ENCODE measurements around the gene KDR. TPM values are rescaled to one million over a fixed set of nuclear protein-coding genes. Genes with fewer than 3 reads are reported as not detected.

The KDR gene
- total RNA-seq, 3 donors from 2014 or later (not counting 1 experiment from before 2014, with no cell fraction given) = 0.07 to 0.08 TPM; not detected in 1

DNA sequence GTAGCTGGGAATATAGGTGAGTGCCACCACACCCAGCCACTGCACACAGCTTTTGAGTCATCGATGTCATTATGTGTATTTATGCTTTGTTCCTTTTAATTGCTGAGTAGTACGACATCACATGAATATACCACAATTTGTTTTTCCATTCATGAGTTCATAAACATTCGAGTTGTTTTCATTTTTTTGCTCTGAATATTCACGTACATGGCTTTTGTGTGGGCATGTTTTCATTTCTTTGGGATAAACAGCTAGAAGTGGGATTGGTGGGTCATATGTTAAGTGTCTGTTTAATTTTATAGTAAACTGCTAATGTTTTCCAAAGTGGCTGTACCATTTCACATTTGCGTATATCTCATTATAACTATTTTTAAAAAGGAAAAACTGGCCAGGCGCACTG lies 45.1 kb upstream of the KDR start:
- no peaks in the 10 kb centered on the region for H3K36me3 ChIP-seq (ENCODE audit: control insufficient read depth, insufficient read depth, low read length)
- DNase-seq = no peak
- H3K9me3 ChIP-seq (ENCODE audit: control insufficient read depth, insufficient read depth, low read length) = no peaks in the 10 kb centered on the region
- TF ChIP-seq CTCF (IDR thresholded peaks at IDR 0.05) = no peak
- no peak overlapping the region for H3K27ac ChIP-seq (ENCODE audit: low read length)
- Mint-ChIP-seq H3K4me1 (no peaks in the 10 kb centered on the region), H3K27me3 (ENCODE audit: low read depth in 2 of 2) (peaks cover 0 to 9% of the 10 kb centered on the region in 2 donors), H3K27ac (no peak overlapping the region), H3K36me3 (no peaks in the 10 kb centered on the region), H3K4me3 (no peak overlapping the region), H3K9me3 (no peaks in the 10 kb centered on the region)
- no peaks in the 10 kb centered on the region for H3K27me3 ChIP-seq (ENCODE audit: control insufficient read depth, insufficient read depth, low read length)
- WGBS (ENCODE audit: insufficient coverage) = no CpG with 5 or more reads among the region's 6 CpGs
- H3K4me3 ChIP-seq (ENCODE audit: low read length) = no peak overlapping the region
- intact Hi-C loops (cut with micrococcal nuclease) = no loop called here
- no peaks in the 10 kb centered on the region for H3K4me1 ChIP-seq (ENCODE audit: control insufficient read depth, insufficient read depth, low read length)
- no peak for ATAC-seq

DNA sequence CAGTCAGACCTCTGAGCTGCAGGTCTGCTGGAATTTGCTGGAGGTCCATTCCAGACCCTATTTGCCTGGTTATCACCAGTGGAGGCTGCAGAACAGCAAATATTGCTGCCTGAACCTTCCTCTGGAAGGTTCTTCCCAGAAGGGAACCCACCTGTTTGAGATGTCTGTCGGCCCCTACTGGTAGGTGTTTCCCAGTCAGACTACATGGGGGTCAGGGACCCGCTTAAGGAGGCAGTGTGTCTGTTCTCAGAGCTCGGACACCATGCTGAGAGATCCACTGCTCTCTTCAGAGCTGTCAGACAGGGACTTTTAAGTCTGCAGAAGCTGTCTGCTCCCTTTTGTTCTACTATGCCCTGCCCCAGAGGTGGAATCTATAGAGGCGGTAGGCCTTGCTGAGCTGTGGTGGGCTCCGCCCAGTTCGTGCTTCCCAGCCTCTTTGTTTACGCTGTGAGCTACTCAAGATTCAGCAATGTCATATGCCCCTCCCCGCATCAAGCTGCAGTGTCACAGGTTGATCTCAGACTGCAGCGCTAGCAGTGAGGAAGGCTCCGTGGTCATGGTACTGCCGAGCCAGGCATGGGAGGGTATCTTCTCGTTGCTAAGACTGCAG lies 44.1 kb upstream of the KDR start:
- no peak for TF ChIP-seq CTCF (IDR thresholded peaks at IDR 0.05)
- no peak for ATAC-seq
- Histone ChIP-seq H3K4me3 (ENCODE audit: low read length) (no peak overlapping the region), H3K27ac (ENCODE audit: low read length) (no peak overlapping the region), H3K27me3 (ENCODE audit: control insufficient read depth, insufficient read depth, low read length) (no peaks in the 10 kb centered on the region), H3K9me3 (ENCODE audit: control insufficient read depth, insufficient read depth, low read length) (no peaks in the 10 kb centered on the region), H3K36me3 (ENCODE audit: control insufficient read depth, insufficient read depth, low read length) (no peaks in the 10 kb centered on the region), H3K4me1 (ENCODE audit: control insufficient read depth, insufficient read depth, low read length) (no peaks in the 10 kb centered on the region)
- no peaks in the 10 kb centered on the region for H3K9me3 Mint-ChIP-seq
- H3K36me3 Mint-ChIP-seq = no peaks in the 10 kb centered on the region
- H3K27me3 Mint-ChIP-seq (ENCODE audit: low read depth in 2 of 2) = peaks cover 0 to 9% of the 10 kb centered on the region in 2 donors
- H3K4me3 Mint-ChIP-seq = no peak overlapping the region
- intact Hi-C loops (cut with micrococcal nuclease) = no loop called here
- no peak for DNase-seq
- no peaks in the 10 kb centered on the region for H3K4me1 Mint-ChIP-seq
- WGBS (ENCODE audit: insufficient coverage) = 53% methylated on average over 12 of the region's 12 CpGs
- no peak overlapping the region for H3K27ac Mint-ChIP-seq

DNA sequence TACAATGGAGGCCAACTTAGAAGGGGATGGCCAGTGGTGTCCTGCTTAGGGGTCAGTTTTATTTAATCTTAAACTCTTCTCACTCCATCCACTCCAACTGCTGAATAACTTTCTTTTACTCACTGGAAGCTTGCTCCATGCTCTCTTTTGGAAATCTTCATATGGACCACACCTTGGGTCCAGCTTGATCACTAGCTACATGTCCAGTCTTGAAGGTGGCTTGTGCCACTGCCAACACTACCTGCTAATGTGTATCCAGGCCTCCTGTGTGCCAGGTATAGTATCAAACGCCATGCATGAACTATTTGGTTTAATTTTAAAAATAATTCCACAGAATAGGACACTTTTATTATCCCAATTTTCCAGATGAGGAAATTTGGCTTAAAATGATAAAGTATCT lies 37.0 kb upstream of the KDR start:
- H3K9me3 Mint-ChIP-seq = no peaks in the 10 kb centered on the region
- no peak overlapping the region for H3K27ac ChIP-seq (ENCODE audit: low read length)
- H3K27me3 ChIP-seq (ENCODE audit: control insufficient read depth, insufficient read depth, low read length) = peaks cover 5% of the 10 kb centered on the region
- ATAC-seq = no peak
- no peak overlapping the region for H3K4me3 Mint-ChIP-seq
- H3K4me1 Mint-ChIP-seq = no peaks in the 10 kb centered on the region
- no peak overlapping the region for H3K27ac Mint-ChIP-seq
- DNase-seq = no peak
- H3K36me3 Mint-ChIP-seq = no peaks in the 10 kb centered on the region
- no peak overlapping the region for H3K4me3 ChIP-seq (ENCODE audit: low read length)
- H3K9me3 ChIP-seq (ENCODE audit: control insufficient read depth, insufficient read depth, low read length) = no peaks in the 10 kb centered on the region
- H3K36me3 ChIP-seq (ENCODE audit: control insufficient read depth, insufficient read depth, low read length) = no peaks in the 10 kb centered on the region
- H3K27me3 Mint-ChIP-seq (ENCODE audit: low read depth in 2 of 2) = peaks cover 5 to 29% of the 10 kb centered on the region in 2 donors
- intact Hi-C loops (cut with micrococcal nuclease) = no loop called here
- no peak for TF ChIP-seq CTCF (IDR thresholded peaks at IDR 0.05)
- no peaks in the 10 kb centered on the region for H3K4me1 ChIP-seq (ENCODE audit: control insufficient read depth, insufficient read depth, low read length)
- WGBS (ENCODE audit: insufficient coverage) = no CpG with 5 or more reads among the region's 1 CpG

DNA sequence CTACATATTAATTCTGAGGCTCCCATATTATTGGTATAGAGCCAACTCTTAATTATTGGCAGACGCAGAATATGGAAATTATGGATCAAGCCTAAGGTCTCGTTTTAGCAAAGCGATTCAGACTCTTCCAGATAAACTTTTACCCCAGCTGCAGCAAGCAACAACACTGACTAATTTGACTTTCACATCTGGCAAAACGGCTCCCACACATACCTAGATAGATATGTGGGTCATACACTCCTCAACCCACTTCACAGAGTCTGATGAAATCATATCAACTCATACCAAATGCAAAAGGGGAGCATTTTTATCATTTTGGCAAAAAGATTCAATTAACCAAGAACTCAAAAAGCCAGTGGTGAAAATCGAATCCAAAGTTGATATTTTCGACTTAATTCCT lies 36.3 kb upstream of the KDR start:
- no peak for ATAC-seq
- H3K9me3 ChIP-seq (ENCODE audit: control insufficient read depth, insufficient read depth, low read length) = no peaks in the 10 kb centered on the region
- no peak overlapping the region for H3K27ac ChIP-seq (ENCODE audit: low read length)
- H3K4me1 ChIP-seq (ENCODE audit: control insufficient read depth, insufficient read depth, low read length) = no peaks in the 10 kb centered on the region
- intact Hi-C loops (cut with micrococcal nuclease) = no loop called here
- H3K4me3 ChIP-seq (ENCODE audit: low read length) = no peak overlapping the region
- H3K4me3 Mint-ChIP-seq = no peak overlapping the region
- H3K27ac Mint-ChIP-seq = no peak overlapping the region
- H3K36me3 ChIP-seq (ENCODE audit: control insufficient read depth, insufficient read depth, low read length) = no peaks in the 10 kb centered on the region
- 85% methylated on average over 6 of the region's 6 CpGs for WGBS (ENCODE audit: insufficient coverage)
- no peaks in the 10 kb centered on the region for H3K4me1 Mint-ChIP-seq
- H3K9me3 Mint-ChIP-seq = no peaks in the 10 kb centered on the region
- no peaks in the 10 kb centered on the region for H3K36me3 Mint-ChIP-seq
- DNase-seq = no peak
- no peak for TF ChIP-seq CTCF (IDR thresholded peaks at IDR 0.05)
- H3K27me3 ChIP-seq (ENCODE audit: control insufficient read depth, insufficient read depth, low read length) = peaks cover 8% of the 10 kb centered on the region
- H3K27me3 Mint-ChIP-seq (ENCODE audit: low read depth in 2 of 2) = peaks cover 5 to 34% of the 10 kb centered on the region in 2 donors

Measured in natural killer cell (primary cell).